HL-60 (cell line): ENCODE data around the gene MPDU1.

Source experiments
- DNase-seq, 2 experiments: peaks; one replicate each; pipeline ENCODE4 v3.0.0-alpha.2; 2010 to 2020; ENCODE audit warnings: low read depth in 1 of 2, low spot score in 1 of 2
- H3K27ac ChIP-seq: fragments of 250-450 bp; sonication (Bioruptor Pico); replicated peaks from 2 replicates; pipeline ENCODE4 v1.5.1; 2020; ENCODE audit warnings: mild to moderate bottlenecking, moderate library complexity
- H3K27me3 ChIP-seq: fragments of 250-450 bp; sonication (Bioruptor Pico); 2 replicates; pipeline ENCODE4 v1.5.1; 2021; ENCODE audit warnings: mild to moderate bottlenecking, moderate library complexity; ENCODE audit not compliant: insufficient read depth, poor library complexity, severe bottlenecking
- H3K4me3 ChIP-seq: replicated peaks from 2 replicates; pipeline ENCODE4 v1.5.1; 2011; ENCODE audit warnings: mild to moderate bottlenecking, control low read depth, low read length; ENCODE audit not compliant: insufficient read depth
- CTCF ChIP-seq: IDR thresholded peaks from one replicate; pipeline ENCODE4 v1.5.1; 2011; ENCODE audit warnings: low read length, control low read depth, inconsistent platforms; ENCODE audit not compliant: insufficient read depth
- GABPA ChIP-seq: IDR thresholded peaks from 2 replicates; pipeline ENCODE4 v1.6.1; 2012; ENCODE audit warnings: low read depth
- POLR2AphosphoS5 ChIP-seq: IDR thresholded peaks from 2 replicates; pipeline ENCODE4 v1.6.1; 2012; ENCODE audit warnings: low read depth
- REST ChIP-seq: IDR thresholded peaks from 2 replicates; pipeline ENCODE4 v1.6.1; 2012; ENCODE audit warnings: low read depth; ENCODE audit not compliant: insufficient replicate concordance
- SPI1 ChIP-seq: IDR thresholded peaks from 2 replicates; pipeline ENCODE4 v1.6.1; 2012; ENCODE audit warnings: low read depth, mild to moderate bottlenecking, borderline replicate concordance

The MPDU1 gene

GRCh38 chr17:7589891-7590691 is 6.4 kb downstream of the MPDU1 start, which contains the start of gene SOX15:
SOX15 (minus strand) TSS chr17:7590094; CDS start chr17:7589676, 418 bp downstream.
- no peak for DNase-seq
- Histone ChIP-seq H3K27me3 (no peaks in the 10 kb centered on the region), H3K4me3 (no peak within 1 kb of the TSS), H3K27ac (no peak within 1 kb of the TSS)
- TF ChIP-seq GABPA, result no peak
- no peak for TF ChIP-seq POLR2AphosphoS5
- TF ChIP-seq SPI1, result no peak
- no peak for TF ChIP-seq REST
- no peak for TF ChIP-seq CTCF

- no peak for TF ChIP-seq REST
- TF ChIP-seq SPI1, result no peak
- TF ChIP-seq CTCF, result no peak
- TF ChIP-seq POLR2AphosphoS5, result no peak
- TF ChIP-seq GABPA, result no peak
- no peaks in the 10 kb centered on the region for H3K27me3 ChIP-seq
- H3K4me3 ChIP-seq, result no peak overlapping the region
- H3K27ac ChIP-seq, result no peak overlapping the region
- DNase-seq, result no peak
These were observed 7.1 kb downstream of the MPDU1 start for GRCh38 chr17:7590743-7591142.

GRCh38 chr17:7591596-7591995 is 7.9 kb downstream of the MPDU1 start:
- no peak for DNase-seq
- no peak overlapping the region for H3K27ac ChIP-seq
- H3K4me3 ChIP-seq, result no peak overlapping the region
- no peaks in the 10 kb centered on the region for H3K27me3 ChIP-seq
- TF ChIP-seq REST (no peak), GABPA (no peak), POLR2AphosphoS5 (no peak), CTCF (no peak), SPI1 (no peak)
